GM19328 (cell line): Measurements from ENCODE around the gene SPIRE1.
"Not testable (repeated sequence)": the region's sequence is repeated elsewhere in the genome, so short reads cannot be mapped to it uniquely, and the experiment has no call there.

Experiments used
- ATAC-seq: cut with Tn5 transposase; IDR thresholded peaks from one replicate; pipeline ENCODE4 v1.9.1; 2021; ENCODE audit warnings: mild to moderate bottlenecking, moderate library complexity; ENCODE audit not compliant: unreplicated experiment

The SPIRE1 gene

DNA sequence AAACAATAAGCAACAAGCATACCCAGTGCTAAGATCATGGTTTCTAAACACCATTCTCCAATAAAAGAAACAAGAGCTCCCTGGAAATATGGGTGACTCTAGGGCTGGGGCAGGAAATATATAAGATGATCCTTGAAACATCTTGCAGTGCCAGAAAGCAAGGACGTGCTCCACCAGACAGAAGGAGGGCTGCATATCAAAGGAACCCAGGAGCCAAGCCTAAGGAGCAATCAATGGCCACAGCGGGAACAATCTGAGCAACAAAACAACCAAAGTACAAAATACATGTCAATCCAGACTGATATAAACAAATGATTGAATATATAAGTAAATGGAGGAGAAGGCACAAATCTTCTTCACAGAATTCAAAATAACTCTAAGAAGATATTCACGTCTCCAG lies 10.1 kb downstream of the SPIRE1 start:
- ATAC-seq = no peak

- no peak for ATAC-seq
Measured at GRCh38 chr18:12645751-12646203, 12.1 kb downstream of the SPIRE1 start.

DNA sequence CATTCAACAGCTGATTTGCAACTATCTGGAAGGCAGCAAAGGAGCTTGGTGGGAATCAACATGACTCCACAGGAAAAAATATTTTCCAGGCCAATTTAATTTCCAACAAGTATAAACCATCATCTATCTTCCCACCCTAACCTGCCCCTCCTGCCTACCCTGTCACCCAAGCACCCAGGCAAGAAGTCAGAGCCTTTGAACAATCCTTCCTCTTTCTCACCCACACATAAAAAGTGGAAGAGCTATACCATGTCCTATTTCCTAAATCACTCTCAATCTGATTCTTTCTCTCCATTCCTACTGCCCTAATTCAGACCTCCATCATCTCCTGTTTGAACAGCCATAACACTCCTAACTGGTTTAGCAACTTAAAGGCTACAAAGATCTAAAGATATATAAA lies 12.7 kb downstream of the SPIRE1 start:
- no peak for ATAC-seq

DNA sequence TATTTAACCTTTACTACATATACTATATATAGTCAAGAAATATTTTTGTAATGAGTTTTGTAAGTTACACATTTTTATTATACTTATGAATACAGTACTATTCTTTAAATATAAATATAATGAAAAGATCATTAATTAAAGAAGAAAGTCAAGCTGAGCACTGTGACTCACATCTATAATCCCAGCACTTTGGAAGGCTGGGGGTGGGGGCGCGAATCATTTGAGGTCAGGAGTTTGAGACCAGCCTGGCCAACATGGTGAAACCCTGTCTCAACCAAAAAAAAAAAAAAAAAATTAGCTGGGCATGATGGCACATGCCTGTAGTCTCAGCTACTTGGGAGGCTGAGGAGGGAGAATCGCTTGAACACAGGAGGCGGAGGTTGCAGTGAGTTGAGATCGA lies 14.2 kb downstream of the SPIRE1 start:
- not testable (repeated sequence) for ATAC-seq

- ATAC-seq = no peak
Measured at GRCh38 chr18:12640881-12641200, 17.1 kb downstream of the SPIRE1 start.

GRCh38 chr18:12639990-12640880 lies 17.7 kb downstream of the SPIRE1 start:
- no peak for ATAC-seq

GRCh38 chr18:12638644-12639124 lies 19.2 kb downstream of the SPIRE1 start:
- ATAC-seq = no peak

GRCh38 chr18:12637901-12638643 lies 19.8 kb downstream of the SPIRE1 start:
- ATAC-seq = no peak

- ATAC-seq = no peak
Measured at GRCh38 chr18:12637393-12637792, 20.5 kb downstream of the SPIRE1 start.

- no peak for ATAC-seq
Measured at GRCh38 chr18:12631831-12632477, 26.0 kb downstream of the SPIRE1 start.

DNA sequence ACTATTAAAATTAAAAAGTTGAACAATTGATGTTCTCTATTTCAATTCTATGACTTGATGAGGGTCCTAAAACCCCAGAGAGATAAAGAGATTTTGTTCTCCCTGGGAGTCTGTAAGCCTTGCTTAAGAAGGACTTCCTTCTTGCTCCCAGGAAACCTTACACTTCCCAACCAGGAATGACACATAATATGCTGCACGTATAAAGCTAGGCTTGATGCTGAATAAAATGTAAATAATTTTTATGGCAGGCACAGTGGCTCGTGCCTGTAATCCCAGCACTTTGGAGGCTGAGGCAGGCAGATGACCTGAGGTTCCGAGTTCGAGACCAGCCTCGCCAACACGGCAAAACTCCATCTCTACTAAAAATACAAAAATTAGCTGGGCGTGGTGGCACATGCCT lies 27.8 kb downstream of the SPIRE1 start:
- no peak for ATAC-seq

DNA sequence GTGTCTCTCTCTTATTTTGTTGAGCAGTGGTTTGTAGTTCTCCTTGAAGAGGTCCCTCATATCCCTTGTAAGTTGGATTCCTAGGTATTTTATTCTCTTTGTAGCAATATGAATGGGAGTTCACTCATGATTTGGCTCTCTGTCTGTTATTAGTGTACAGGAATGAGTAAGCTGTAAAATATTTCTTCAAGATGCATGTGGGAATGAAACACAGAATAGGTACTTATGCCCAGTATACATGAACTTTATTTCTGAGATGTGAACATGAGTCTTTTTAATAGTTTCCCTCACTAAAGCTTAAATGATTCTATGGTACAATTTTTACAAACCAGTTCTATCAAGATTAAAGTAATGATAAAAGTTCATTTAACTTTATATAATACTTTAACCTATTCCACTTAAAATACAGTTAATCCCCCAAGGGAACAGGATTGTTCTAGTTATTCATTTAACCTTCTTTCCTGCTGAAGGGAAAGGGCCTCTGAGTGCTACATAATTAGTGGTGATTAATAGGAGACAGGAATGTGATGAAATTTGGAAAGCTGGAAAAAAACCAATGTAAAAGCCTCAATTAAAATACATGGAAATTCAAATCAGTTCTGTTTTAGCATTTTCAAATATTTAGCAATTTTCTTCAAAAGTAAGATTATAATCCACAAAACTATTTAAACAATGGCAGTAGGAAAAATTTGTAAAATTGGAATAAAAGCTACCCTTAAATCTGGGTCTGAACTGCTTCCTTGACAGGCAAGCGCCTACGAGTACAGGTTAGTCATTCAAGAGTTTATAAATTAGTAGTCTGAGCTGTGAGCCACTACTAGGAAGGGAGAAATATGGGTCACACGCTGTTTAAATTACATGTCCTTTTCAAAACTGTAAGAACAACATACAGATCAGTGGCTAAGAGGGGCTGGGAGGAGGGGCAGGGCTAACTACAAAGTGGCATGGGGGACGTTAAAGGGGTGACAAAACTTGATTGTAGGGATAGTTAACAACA lies 28.9 kb downstream of the SPIRE1 start:
- no peak for ATAC-seq

DNA sequence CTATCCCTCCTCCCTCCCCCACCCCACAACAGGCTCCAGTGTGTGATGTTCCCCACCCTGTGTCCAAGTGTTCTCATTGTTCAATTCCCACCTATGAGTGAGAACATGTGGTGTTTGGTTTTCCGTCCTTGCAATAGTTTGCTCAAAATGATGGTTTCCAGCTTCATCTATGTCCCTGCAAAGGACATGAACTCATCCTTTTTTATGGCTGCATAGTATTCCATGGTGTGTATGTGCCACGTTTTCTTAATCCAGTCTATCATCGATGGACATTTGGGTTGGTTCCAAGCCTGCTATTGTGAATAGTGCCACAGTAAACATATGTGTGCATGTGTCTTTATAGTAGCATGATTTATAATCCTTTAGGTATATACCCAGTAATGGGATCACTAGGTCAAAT lies 30.7 kb downstream of the SPIRE1 start:
- ATAC-seq = not testable (repeated sequence)

DNA sequence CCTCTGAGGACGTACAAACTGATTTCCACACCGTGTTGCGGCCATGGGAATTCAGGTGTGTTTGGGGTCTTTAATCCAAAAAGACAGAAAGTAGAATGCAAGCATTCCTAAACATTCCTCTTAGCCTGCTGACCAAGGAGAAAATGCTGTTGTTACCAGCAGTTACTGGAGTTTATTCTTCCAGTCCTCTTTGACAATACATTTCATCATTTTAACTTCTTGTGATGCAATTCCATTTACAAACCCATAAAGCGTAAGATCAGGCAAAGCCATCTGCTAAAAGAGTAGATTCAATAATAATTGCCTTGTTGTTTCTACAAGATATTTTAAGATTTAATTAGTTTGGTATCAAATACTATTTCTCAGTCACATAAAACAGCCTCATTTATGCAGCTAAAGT lies 32.7 kb downstream of the SPIRE1 start:
- ATAC-seq = no peak

GRCh38 chr18:12621742-12622306 lies 36.1 kb downstream of the SPIRE1 start:
- no peak for ATAC-seq

- no peak for ATAC-seq
Measured at GRCh38 chr18:12615748-12616147, 42.2 kb downstream of the SPIRE1 start.

DNA sequence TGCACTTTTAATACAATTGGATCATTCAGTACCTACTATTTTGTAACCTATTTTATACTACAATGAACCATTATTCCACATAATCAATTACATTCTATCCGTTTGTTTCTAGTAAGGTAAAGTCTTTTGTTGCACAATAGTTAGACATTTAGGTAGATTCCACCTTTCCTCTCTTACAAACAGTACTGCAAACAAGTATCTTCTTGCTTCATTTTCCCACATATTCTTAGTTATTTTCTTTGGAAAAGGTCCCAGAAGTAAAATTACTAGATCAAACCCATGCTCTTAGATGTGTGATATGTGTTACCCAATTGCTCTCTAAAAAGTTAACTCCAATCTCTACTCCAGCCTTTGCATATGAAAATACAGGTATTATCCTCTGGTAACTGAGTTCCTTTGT lies 49.6 kb downstream of the SPIRE1 start:
- ATAC-seq = no peak

DNA sequence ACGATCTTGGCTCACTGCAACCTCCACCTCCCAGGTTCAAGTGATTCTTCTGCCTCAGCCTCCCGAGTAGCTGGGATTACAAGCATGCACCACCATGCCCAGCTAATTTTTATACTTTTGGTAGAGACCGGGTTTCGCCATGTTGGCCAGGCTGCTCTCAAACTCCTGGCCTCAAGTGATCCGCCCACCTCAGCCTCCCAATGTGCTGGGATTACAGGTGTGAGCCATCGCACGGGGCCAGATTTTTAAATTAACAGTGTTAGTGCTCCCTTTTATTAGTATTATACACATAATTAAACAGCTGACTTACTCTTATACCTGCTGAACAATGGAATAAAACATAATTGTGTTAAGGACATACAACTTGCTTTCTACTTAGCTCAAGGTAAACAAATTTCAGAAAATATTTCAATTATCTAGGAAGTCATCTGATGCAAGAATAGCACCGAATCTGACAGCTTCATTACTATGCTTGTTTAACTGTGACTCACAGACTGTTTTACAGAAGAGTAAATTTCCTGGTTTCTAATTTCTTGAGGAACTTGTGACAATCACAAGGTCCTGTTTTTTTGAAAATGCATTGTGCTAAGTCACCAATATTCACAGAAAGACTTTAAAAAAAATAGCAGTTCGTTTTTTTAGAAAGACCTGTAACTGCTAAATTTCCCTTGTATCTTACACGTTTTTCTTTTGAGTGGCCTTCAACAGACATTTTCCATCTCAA lies 51.2 kb downstream of the SPIRE1 start:
- ATAC-seq = no peak

DNA sequence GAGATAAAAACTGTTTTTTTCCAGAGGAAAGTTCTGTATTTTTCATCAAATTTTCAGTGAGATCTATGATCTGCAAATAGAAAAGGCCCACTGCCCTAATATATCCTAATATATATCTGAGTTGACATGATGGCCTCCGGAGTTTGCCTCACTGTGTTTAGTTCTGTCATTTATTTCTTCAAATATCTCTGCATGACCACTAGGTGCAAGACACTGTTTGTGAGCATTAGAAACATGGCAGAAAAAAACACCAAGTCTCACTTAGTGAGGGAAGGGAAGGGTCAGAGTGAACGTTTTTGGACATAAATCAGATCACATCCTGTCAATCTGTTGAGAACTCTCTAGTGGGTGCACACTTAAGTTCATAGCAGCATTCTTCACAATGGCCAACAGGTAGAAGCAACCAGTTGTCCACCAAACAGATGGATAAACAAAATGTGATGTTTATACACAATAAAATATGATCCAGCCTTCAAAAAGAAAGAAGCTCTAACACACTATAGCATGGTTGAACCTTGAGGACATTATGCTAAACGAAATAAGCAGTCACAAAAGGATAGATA lies 53.4 kb downstream of the SPIRE1 start:
- no peak for ATAC-seq
